Uterus (tissue), 4 donors: ENCODE data around the gene SCNN1B. TPM values are rescaled to one million over a fixed set of nuclear protein-coding genes. Genes with fewer than 3 reads are reported as not detected.

ENCODE experiments used
- DNase-seq, 2 donors: peaks; one replicate each; pipeline ENCODE4 v3.0.0-alpha.2; 2019 to 2020
- H3K27ac ChIP-seq, 2 donors: fragments of 200-600 bp; sonication (generic); 1 replicate in 1 of 2; 2 replicates in 1 of 2; pipeline ENCODE4 v1.5.1; 2016 to 2018
- H3K27me3 ChIP-seq, 2 donors: fragments of 200-600 bp; sonication (generic); one replicate each; pipeline ENCODE4 v1.5.1; 2018 to 2019; ENCODE audit warnings: control low read depth in 1 of 2
- H3K36me3 ChIP-seq, 2 donors: fragments of 200-600 bp; sonication (generic); one replicate each; pipeline ENCODE4 v1.5.1; 2019; ENCODE audit warnings: control low read depth in 1 of 2
- H3K4me1 ChIP-seq, 2 donors: fragments of 200-600 bp; sonication (generic); one replicate each; pipeline ENCODE4 v1.5.1; 2018 to 2019; ENCODE audit warnings: control low read depth in 1 of 2
- H3K4me3 ChIP-seq, 2 donors: fragments of 200-600 bp; sonication (generic); 1 replicate in 1 of 2; 2 replicates in 1 of 2; pipeline ENCODE4 v1.5.1; 2018 to 2019; ENCODE audit warnings: mild to moderate bottlenecking in 1 of 2
- H3K9me3 ChIP-seq, 2 donors: fragments of 200-600 bp; sonication (generic); one replicate each; pipeline ENCODE4 v1.5.1; 2019; ENCODE audit warnings: control low read depth in 1 of 2
- CTCF ChIP-seq, 4 experiments: fragments of 200-600 bp in 2 of 4; fragments of 450-650 bp in 2 of 4; sonication (generic) in 2 of 4; IDR thresholded peaks; one replicate each; pipeline ENCODE4 v1.5.1; 2016 to 2019; ENCODE audit warnings: antibody characterized with exemption in 4 of 4, mild to moderate bottlenecking in 2 of 4, moderate library complexity in 1 of 4
- POLR2A ChIP-seq, 2 donors: fragments of 450-650 bp; IDR thresholded peaks; one replicate each; pipeline ENCODE4 v1.6.1; 2016; ENCODE audit warnings: antibody characterized with exemption in 2 of 2, mild to moderate bottlenecking in 1 of 2, moderate library complexity in 1 of 2
- intact Hi-C: fragments of 100-400 bp; cut with DNase I; formaldehyde crosslinking; loops from one replicate; pipeline ENCODE4 v1.15.1; 2023; ENCODE audit warnings: low total_unique reads
- total RNA-seq, 4 donors: library from RNA; depleted of rRNA in 3 of 4; stranded (reverse); fragments of >200 nt in 3 of 4; gene quantifications; one replicate each; pipeline versions ENCODE4 v1.1.0 to v1.2.4, GENCODE V29; 2014 to 2023
- donor health status: DM: yes; HTN: yes; CAD: no.

SCNN1B gene
- total RNA-seq, 4 donors from 2014 or later, result 0.14 to 9.6 (median 1.9) TPM

GRCh38 chr16:23333831-23334456 is 31.8 kb downstream of the SCNN1B start:
- Histone ChIP-seq H3K4me3 (no peak overlapping the region), H3K27me3 (no peaks in the 10 kb centered on the region), H3K9me3 (no peaks in the 10 kb centered on the region), H3K36me3 (no peaks in the 10 kb centered on the region), H3K4me1 (no peaks in the 10 kb centered on the region), H3K27ac (no peak overlapping the region)
- intact Hi-C loops, result no loop called here
- TF ChIP-seq CTCF (IDR thresholded peaks at IDR 0.05), result no peak
- no peak for TF ChIP-seq POLR2A (IDR thresholded peaks at IDR 0.05)
- no peak for DNase-seq

GRCh38 chr16:23334457-23334853 is 32.4 kb downstream of the SCNN1B start:
- Histone ChIP-seq H3K27ac (no peak overlapping the region), H3K36me3 (no peaks in the 10 kb centered on the region), H3K27me3 (no peaks in the 10 kb centered on the region), H3K9me3 (no peaks in the 10 kb centered on the region), H3K4me3 (no peak overlapping the region), H3K4me1 (no peaks in the 10 kb centered on the region)
- no peak for DNase-seq
- no peak for TF ChIP-seq POLR2A (IDR thresholded peaks at IDR 0.05)
- TF ChIP-seq CTCF (IDR thresholded peaks at IDR 0.05), result no peak
- intact Hi-C loops, result no loop called here

- intact Hi-C loops, result no loop called here
- no peaks in the 10 kb centered on the region for H3K27me3 ChIP-seq
- no peaks in the 10 kb centered on the region for H3K4me1 ChIP-seq
- no peak for DNase-seq
- no peak for TF ChIP-seq POLR2A (IDR thresholded peaks at IDR 0.05)
- no peak for TF ChIP-seq CTCF (IDR thresholded peaks at IDR 0.05)
- no peak overlapping the region for H3K4me3 ChIP-seq
- H3K27ac ChIP-seq, result no peak overlapping the region
- no peaks in the 10 kb centered on the region for H3K9me3 ChIP-seq
- H3K36me3 ChIP-seq, result no peaks in the 10 kb centered on the region
Measured at GRCh38 chr16:23334950-23335349, 32.8 kb downstream of the SCNN1B start.

GRCh38 chr16:23337836-23338550 is 35.9 kb downstream of the SCNN1B start:
- no peaks in the 10 kb centered on the region for H3K27me3 ChIP-seq
- no peaks in the 10 kb centered on the region for H3K4me1 ChIP-seq
- no peaks in the 10 kb centered on the region for H3K9me3 ChIP-seq
- no peak for DNase-seq
- H3K36me3 ChIP-seq, result no peaks in the 10 kb centered on the region
- no peak overlapping the region for H3K27ac ChIP-seq
- TF ChIP-seq POLR2A (IDR thresholded peaks at IDR 0.05), result no peak
- no peak for TF ChIP-seq CTCF (IDR thresholded peaks at IDR 0.05)
- intact Hi-C loops, result no loop called here
- no peak overlapping the region for H3K4me3 ChIP-seq

GRCh38 chr16:23339787-23340186 is 37.7 kb downstream of the SCNN1B start:
- TF ChIP-seq CTCF (IDR thresholded peaks at IDR 0.05) (no peak), POLR2A (IDR thresholded peaks at IDR 0.05) (no peak)
- Histone ChIP-seq H3K4me3 (no peak overlapping the region), H3K4me1 (no peaks in the 10 kb centered on the region), H3K9me3 (no peaks in the 10 kb centered on the region), H3K36me3 (no peaks in the 10 kb centered on the region), H3K27me3 (no peaks in the 10 kb centered on the region), H3K27ac (no peak overlapping the region)
- intact Hi-C loops, result no loop called here
- DNase-seq, result no peak
